ENCODE measurements around the gene HMGN2.

Gene HMGN2

DNA sequence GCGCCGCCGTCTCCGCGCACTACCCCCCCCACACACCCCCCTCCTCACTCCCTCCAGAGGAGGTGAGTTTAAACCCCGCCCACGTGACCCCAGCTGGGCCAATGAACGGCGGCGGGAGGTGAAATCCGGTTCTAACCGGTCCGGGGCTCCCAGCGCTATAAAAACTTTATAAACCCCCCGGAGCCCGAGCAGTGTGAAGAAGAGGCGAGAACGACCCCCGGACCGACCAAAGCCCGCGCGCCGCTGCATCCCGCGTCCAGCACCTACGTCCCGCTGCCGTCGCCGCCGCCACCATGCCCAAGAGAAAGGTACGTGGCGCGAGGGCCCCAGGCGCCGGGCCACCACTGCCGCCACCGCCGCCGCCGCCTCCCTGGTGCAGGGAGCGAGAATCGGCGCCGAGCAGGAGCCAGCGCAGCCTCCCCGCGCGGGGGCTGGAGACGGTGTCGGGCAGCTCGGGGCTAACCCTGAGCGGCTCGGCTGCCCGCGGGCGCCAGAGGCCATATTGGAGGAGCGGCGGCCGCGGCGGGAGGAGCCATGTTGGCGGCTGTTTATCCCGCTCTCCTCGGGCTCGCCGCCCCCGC lies at the start of gene HMGN2:
Gene HMGN2 (plus strand): TSS at position 121 of the 581 bp plus-strand sequence. CDS start 173 bp downstream, at position 294.
- Mint-ChIP-seq H3K27ac (ENCODE audit: low read depth) (peak within 1 kb of the TSS; percentile 89), H3K4me3 (peak within 1 kb of the TSS; percentile 88), H3K36me3 (ENCODE audit: insufficient read depth) (peaks cover 45% of the 10 kb centered on the region), H3K4me1 (peaks cover 35% of the 10 kb centered on the region), H3K27me3 (no peaks in the 10 kb centered on the region), H3K9me3 (no peaks in the 10 kb centered on the region)
- DNase-seq (ENCODE audit: low spot score in 2 of 2) (peak; percentile 66 to 74), ATAC-seq (replicated peaks; ENCODE audit: extremely low read depth, poor library complexity, severe bottlenecking) (peak; percentile 72)

- Mint-ChIP-seq H3K4me3 (no peak overlapping the region), H3K27ac (ENCODE audit: low read depth) (no peak overlapping the region), H3K9me3 (no peaks in the 10 kb centered on the region), H3K36me3 (ENCODE audit: insufficient read depth) (peaks cover 8% of the 10 kb centered on the region), H3K27me3 (peaks cover 30% of the 10 kb centered on the region), H3K4me1 (peaks cover 19% of the 10 kb centered on the region)
- ATAC-seq (replicated peaks; ENCODE audit: extremely low read depth, poor library complexity, severe bottlenecking) (no peak), DNase-seq (ENCODE audit: low spot score in 2 of 2) (no peak)
Observed at GRCh38 chr1:26429721-26430120, 42.5 kb upstream of the HMGN2 start.

GRCh38 chr1:26431979-26432695 lies 40.1 kb upstream of the HMGN2 start, which contains the start of gene DHDDS:
Gene DHDDS, plus strand, starts transcription at chr1:26432321. Its CDS starts 625 bp downstream, at chr1:26432946.
- peaks cover 12% of the 10 kb centered on the region for H3K36me3 Mint-ChIP-seq (ENCODE audit: insufficient read depth)
- H3K9me3 Mint-ChIP-seq = no peaks in the 10 kb centered on the region
- peak within 1 kb of the TSS; percentile 90 for H3K4me3 Mint-ChIP-seq
- peaks cover 8% of the 10 kb centered on the region for H3K27me3 Mint-ChIP-seq
- peak; percentile 94 to 97 for DNase-seq (ENCODE audit: low spot score in 2 of 2)
- peak within 1 kb of the TSS; percentile 96 for H3K27ac Mint-ChIP-seq (ENCODE audit: low read depth)
- peaks cover 19% of the 10 kb centered on the region for H3K4me1 Mint-ChIP-seq
- peak; percentile 98 for ATAC-seq (replicated peaks; ENCODE audit: extremely low read depth, poor library complexity, severe bottlenecking)

- Mint-ChIP-seq H3K4me3 (peak overlapping the region; percentile 90), H3K27me3 (peaks cover 8% of the 10 kb centered on the region), H3K27ac (ENCODE audit: low read depth) (peak overlapping the region; percentile 96), H3K4me1 (peaks cover 19% of the 10 kb centered on the region), H3K9me3 (no peaks in the 10 kb centered on the region), H3K36me3 (ENCODE audit: insufficient read depth) (peaks cover 12% of the 10 kb centered on the region)
- ATAC-seq (replicated peaks; ENCODE audit: extremely low read depth, poor library complexity, severe bottlenecking) (peak; percentile 3), DNase-seq (ENCODE audit: low spot score in 2 of 2) (no peak)
Observed at GRCh38 chr1:26432793-26433192, 39.4 kb upstream of the HMGN2 start.

- Mint-ChIP-seq H3K9me3 (no peaks in the 10 kb centered on the region), H3K27ac (ENCODE audit: low read depth) (no peak overlapping the region)
- ATAC-seq (replicated peaks; ENCODE audit: extremely low read depth, poor library complexity, severe bottlenecking) = no peak
Observed at GRCh38 chr1:26434161-26434752, 38.0 kb upstream of the HMGN2 start.

DNA sequence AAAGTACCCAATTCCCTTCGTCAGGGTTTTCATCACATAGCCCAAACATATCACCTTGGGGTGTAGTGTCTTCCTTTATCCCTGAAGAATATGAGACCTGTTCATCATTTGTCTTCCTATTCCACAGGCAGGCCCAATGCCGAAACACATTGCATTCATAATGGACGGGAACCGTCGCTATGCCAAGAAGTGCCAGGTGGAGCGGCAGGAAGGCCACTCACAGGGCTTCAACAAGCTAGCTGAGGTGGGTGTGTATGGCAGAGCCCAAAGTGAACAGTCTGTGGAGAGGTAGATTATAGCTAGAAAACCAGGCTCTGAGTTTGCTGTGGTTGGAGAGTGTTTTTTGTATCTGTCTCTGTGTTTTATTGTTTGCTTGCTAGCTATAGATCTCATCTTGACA lies 34.2 kb upstream of the HMGN2 start:
- DNase-seq (ENCODE audit: low spot score in 2 of 2) = no peak
- H3K36me3 Mint-ChIP-seq (ENCODE audit: insufficient read depth) = peaks cover 38% of the 10 kb centered on the region

More at GRCh38 chr1:26434161-26434752, 38.0 kb upstream of the HMGN2 start:
- no peak overlapping the region for H3K4me3 Mint-ChIP-seq
- peaks cover 25% of the 10 kb centered on the region for H3K36me3 Mint-ChIP-seq (ENCODE audit: insufficient read depth)
- peaks cover 19% of the 10 kb centered on the region for H3K4me1 Mint-ChIP-seq
- peaks cover 7% of the 10 kb centered on the region for H3K27me3 Mint-ChIP-seq
- DNase-seq (ENCODE audit: low spot score in 2 of 2) = no peak

DNA sequence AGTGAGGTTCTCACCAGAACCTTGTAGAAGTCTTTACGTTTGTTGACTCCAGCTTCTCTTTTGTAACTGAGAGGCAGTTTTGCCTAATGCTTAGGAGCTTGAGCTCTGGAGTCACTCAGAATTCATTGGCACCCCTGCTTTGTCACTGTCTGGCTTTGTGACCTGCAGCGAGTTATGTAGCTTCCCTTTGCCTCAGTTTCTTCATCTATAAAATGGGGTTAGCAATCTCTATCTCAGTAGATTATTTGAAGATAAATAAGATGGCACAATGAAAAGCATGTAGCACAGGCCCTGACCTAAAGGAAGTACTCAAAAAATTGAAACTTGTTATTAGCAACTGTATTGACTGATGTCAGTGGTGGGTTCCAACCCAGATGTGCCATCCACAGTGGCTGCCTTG lies 32.0 kb upstream of the HMGN2 start:
- Mint-ChIP-seq H3K4me3 (no peak overlapping the region), H3K36me3 (ENCODE audit: insufficient read depth) (peaks cover 43% of the 10 kb centered on the region), H3K27me3 (no peaks in the 10 kb centered on the region), H3K9me3 (no peaks in the 10 kb centered on the region), H3K27ac (ENCODE audit: low read depth) (no peak overlapping the region), H3K4me1 (peaks cover 6% of the 10 kb centered on the region)
- DNase-seq (ENCODE audit: low spot score in 2 of 2) (no peak), ATAC-seq (replicated peaks; ENCODE audit: extremely low read depth, poor library complexity, severe bottlenecking) (no peak)

More for the DNA sequence above, 34.2 kb upstream of the HMGN2 start:
- H3K4me3 Mint-ChIP-seq = no peak overlapping the region
- H3K27ac Mint-ChIP-seq (ENCODE audit: low read depth) = no peak overlapping the region
- peaks cover 13% of the 10 kb centered on the region for H3K4me1 Mint-ChIP-seq
- no peaks in the 10 kb centered on the region for H3K27me3 Mint-ChIP-seq
- no peaks in the 10 kb centered on the region for H3K9me3 Mint-ChIP-seq
- ATAC-seq (replicated peaks; ENCODE audit: extremely low read depth, poor library complexity, severe bottlenecking) = no peak

DNA sequence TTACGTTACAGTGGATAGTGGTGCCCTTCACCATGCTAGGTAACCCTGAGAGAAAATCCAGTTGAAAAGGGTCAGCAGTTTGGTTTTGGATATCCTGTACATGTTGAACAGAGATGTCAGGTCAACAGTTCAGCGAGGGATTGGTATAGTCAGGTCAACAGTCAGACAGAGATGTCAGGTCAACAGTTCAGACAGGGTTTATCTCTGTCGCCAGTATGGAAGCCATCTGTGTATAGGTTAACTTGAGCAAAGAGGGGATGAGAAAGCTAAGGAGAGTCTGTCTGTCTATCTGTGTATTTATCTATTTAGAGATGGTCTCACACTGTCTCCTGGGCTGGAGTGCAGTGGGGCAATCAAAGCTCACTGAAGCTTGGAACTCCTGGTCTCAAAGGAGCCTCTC lies 22.4 kb upstream of the HMGN2 start:
- Mint-ChIP-seq H3K9me3 (no peaks in the 10 kb centered on the region), H3K27me3 (no peaks in the 10 kb centered on the region), H3K4me3 (no peak overlapping the region), H3K36me3 (ENCODE audit: insufficient read depth) (peaks cover 22% of the 10 kb centered on the region), H3K27ac (ENCODE audit: low read depth) (no peak overlapping the region), H3K4me1 (no peaks in the 10 kb centered on the region)
- DNase-seq (ENCODE audit: low spot score in 2 of 2) = no peak
- no peak for ATAC-seq (replicated peaks; ENCODE audit: extremely low read depth, poor library complexity, severe bottlenecking)

GRCh38 chr1:26450908-26451307 lies 21.3 kb upstream of the HMGN2 start:
- no peak overlapping the region for H3K27ac Mint-ChIP-seq (ENCODE audit: low read depth)

GRCh38 chr1:26452459-26453183 lies 19.6 kb upstream of the HMGN2 start:
- Mint-ChIP-seq H3K4me3 (no peak overlapping the region), H3K27me3 (no peaks in the 10 kb centered on the region), H3K27ac (ENCODE audit: low read depth) (no peak overlapping the region), H3K36me3 (ENCODE audit: insufficient read depth) (peaks cover 18% of the 10 kb centered on the region), H3K4me1 (no peaks in the 10 kb centered on the region), H3K9me3 (no peaks in the 10 kb centered on the region)
- ATAC-seq (replicated peaks; ENCODE audit: extremely low read depth, poor library complexity, severe bottlenecking) (no peak), DNase-seq (ENCODE audit: low spot score in 2 of 2) (no peak)

More at GRCh38 chr1:26450908-26451307, 21.3 kb upstream of the HMGN2 start:
- no peaks in the 10 kb centered on the region for H3K27me3 Mint-ChIP-seq
- H3K9me3 Mint-ChIP-seq = no peaks in the 10 kb centered on the region
- no peaks in the 10 kb centered on the region for H3K4me1 Mint-ChIP-seq
- H3K4me3 Mint-ChIP-seq = no peak overlapping the region
- ATAC-seq (replicated peaks; ENCODE audit: extremely low read depth, poor library complexity, severe bottlenecking) (no peak), DNase-seq (ENCODE audit: low spot score in 2 of 2) (no peak)
- H3K36me3 Mint-ChIP-seq (ENCODE audit: insufficient read depth) = peaks cover 18% of the 10 kb centered on the region

DNA sequence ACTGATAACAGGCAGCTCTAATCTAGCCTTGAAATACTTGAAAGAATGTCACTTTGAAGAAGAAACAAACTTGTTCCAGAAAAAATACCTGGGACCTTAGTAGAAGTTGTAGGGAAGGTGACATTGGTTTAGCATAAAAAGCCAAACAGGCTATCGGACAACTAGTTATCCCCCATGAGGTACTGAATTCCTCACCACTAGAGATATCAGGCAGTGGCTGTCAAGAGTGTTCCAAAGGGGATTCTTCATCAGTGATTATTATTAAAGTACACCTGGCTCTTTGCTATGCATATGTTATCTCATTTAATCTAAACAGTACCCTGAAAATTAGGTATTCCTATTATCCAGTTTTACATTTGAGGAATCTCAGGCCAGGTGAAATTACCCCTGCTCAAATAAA lies 13.1 kb upstream of the HMGN2 start:
- Mint-ChIP-seq H3K27me3 (no peaks in the 10 kb centered on the region), H3K9me3 (no peaks in the 10 kb centered on the region), H3K36me3 (ENCODE audit: insufficient read depth) (peaks cover 20% of the 10 kb centered on the region), H3K4me3 (no peak overlapping the region), H3K27ac (ENCODE audit: low read depth) (no peak overlapping the region), H3K4me1 (no peaks in the 10 kb centered on the region)
- no peak for ATAC-seq (replicated peaks; ENCODE audit: extremely low read depth, poor library complexity, severe bottlenecking)
- no peak for DNase-seq (ENCODE audit: low spot score in 2 of 2)

- ATAC-seq (replicated peaks; ENCODE audit: extremely low read depth, poor library complexity, severe bottlenecking) = no peak
- Mint-ChIP-seq H3K36me3 (ENCODE audit: insufficient read depth) (peaks cover 22% of the 10 kb centered on the region), H3K27ac (ENCODE audit: low read depth) (no peak overlapping the region)
Observed at GRCh38 chr1:26459573-26460031, 12.6 kb upstream of the HMGN2 start.

More at GRCh38 chr1:26459573-26460031, 12.6 kb upstream of the HMGN2 start:
- no peak for DNase-seq (ENCODE audit: low spot score in 2 of 2)
- Mint-ChIP-seq H3K27me3 (no peaks in the 10 kb centered on the region), H3K4me1 (no peaks in the 10 kb centered on the region), H3K9me3 (no peaks in the 10 kb centered on the region), H3K4me3 (no peak overlapping the region)

Data from central memory CD8-positive, alpha-beta T cell (primary cell).